ENCODE data around the gene KRT82. TPM values are rescaled to one million over a fixed set of nuclear protein-coding genes. Genes with fewer than 3 reads are reported as not detected.

KRT82 gene
- polyA plus RNA-seq, 2 of the 4 experiments (the other 2 are of a cell fraction), result not detected

- DNase-seq (ENCODE audit: low read depth in 1 of 2, low spot score in 1 of 2) (peak in 1 of 2 experiments; percentile 37), ATAC-seq (peak in 1 of 2 experiments; percentile 9; a peak in 2 of 6 replicates), FAIRE-seq (peak; percentile 28)
- peak overlapping the region in 1 of 2 experiments; percentile 79; a peak in 3 of 6 replicates for H3K27ac ChIP-seq
- ChIA-PET POLR2A (no interaction called here), CTCF (interaction anchor here (0.7 to 2.6 kb wide), 6 partner anchors 13 to 430 kb away, joined by 3 to 12 read pairs (median 3); no protein-coding TSS in a partner anchor)
- TF ChIP-seq, protein P1, sequence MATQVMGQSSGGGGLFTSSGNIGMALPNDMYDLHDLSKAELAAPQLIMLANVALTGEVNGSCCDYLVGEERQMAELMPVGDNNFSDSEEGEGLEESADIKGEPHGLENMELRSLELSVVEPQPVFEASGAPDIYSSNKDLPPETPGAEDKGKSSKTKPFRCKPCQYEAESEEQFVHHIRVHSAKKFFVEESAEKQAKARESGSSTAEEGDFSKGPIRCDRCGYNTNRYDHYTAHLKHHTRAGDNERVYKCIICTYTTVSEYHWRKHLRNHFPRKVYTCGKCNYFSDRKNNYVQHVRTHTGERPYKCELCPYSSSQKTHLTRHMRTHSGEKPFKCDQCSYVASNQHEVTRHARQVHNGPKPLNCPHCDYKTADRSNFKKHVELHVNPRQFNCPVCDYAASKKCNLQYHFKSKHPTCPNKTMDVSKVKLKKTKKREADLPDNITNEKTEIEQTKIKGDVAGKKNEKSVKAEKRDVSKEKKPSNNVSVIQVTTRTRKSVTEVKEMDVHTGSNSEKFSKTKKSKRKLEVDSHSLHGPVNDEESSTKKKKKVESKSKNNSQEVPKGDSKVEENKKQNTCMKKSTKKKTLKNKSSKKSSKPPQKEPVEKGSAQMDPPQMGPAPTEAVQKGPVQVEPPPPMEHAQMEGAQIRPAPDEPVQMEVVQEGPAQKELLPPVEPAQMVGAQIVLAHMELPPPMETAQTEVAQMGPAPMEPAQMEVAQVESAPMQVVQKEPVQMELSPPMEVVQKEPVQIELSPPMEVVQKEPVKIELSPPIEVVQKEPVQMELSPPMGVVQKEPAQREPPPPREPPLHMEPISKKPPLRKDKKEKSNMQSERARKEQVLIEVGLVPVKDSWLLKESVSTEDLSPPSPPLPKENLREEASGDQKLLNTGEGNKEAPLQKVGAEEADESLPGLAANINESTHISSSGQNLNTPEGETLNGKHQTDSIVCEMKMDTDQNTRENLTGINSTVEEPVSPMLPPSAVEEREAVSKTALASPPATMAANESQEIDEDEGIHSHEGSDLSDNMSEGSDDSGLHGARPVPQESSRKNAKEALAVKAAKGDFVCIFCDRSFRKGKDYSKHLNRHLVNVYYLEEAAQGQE (IDR thresholded peaks at IDR 0.05), result no peak
- TF ChIP-seq ZC3H11A (IDR thresholded peaks at IDR 0.05), result no peak
- WGBS (ENCODE audit: missing lambda C conversion rate), result 85% methylated on average over 5 of the region's 5 CpGs
- H3K4me3 ChIP-seq, result no peak overlapping the region
- peak overlapping the region; percentile 57; the same call in 2 of the 3 replicates for H3K4me2 ChIP-seq
- H3K4me1 ChIP-seq, result peaks cover 28% of the 10 kb centered on the region
- H3K9me3 ChIP-seq, result no peaks in the 10 kb centered on the region
Observed at GRCh38 chr12:52440821-52441319, 34.7 kb upstream of the KRT82 start.

GRCh38 chr12:52439845-52440244 lies 33.7 kb upstream of the KRT82 start:
- Histone ChIP-seq H3K27ac (peak overlapping the region in 1 of 2 experiments; percentile 79; a peak in 2 of 6 replicates), H3K4me1 (peaks cover 28% of the 10 kb centered on the region), H3K4me3 (no peak overlapping the region), H3K4me2 (no peak overlapping the region), H3K9me3 (no peaks in the 10 kb centered on the region)
- 44% methylated on average over 2 of the region's 2 CpGs for WGBS (ENCODE audit: missing lambda C conversion rate)
- DNase-seq (ENCODE audit: low read depth in 1 of 2, low spot score in 1 of 2) (no peak), FAIRE-seq (no peak), ATAC-seq (no peak)
- POLR2A ChIA-PET, result no interaction called here
- CTCF ChIA-PET, result interaction anchor here (1.1 to 1.5 kb wide), 5 partner anchors 27 to 431 kb away, joined by 3 to 6 read pairs (median 3); no protein-coding TSS in a partner anchor
- TF ChIP-seq RCOR1 (IDR thresholded peaks at IDR 0.05; ENCODE audit: low read depth, low read length) (no peak), GATA3 (IDR thresholded peaks at IDR 0.05; ENCODE audit: borderline replicate concordance) (no peak), JUN (IDR thresholded peaks at IDR 0.05) (no peak), EP300 (IDR thresholded peaks at IDR 0.05) (no peak), TFCP2L1 (CRISPR knock-in tag; IDR thresholded peaks at IDR 0.05) (no peak), RAD21 (conservative IDR thresholded peaks at IDR 0.05 in 1 of 2, IDR thresholded peaks at IDR 0.05 in 1 of 2) (no peak), SREBF2 (IDR thresholded peaks at IDR 0.05) (no peak), RARB (CRISPR knock-in tag; IDR thresholded peaks at IDR 0.05) (no peak), NR3C1 (IDR thresholded peaks at IDR 0.05) (no peak), CHD4 (IDR thresholded peaks at IDR 0.05; ENCODE audit: borderline replicate concordance) (no peak), CBX8 (IDR thresholded peaks at IDR 0.05) (no peak), FOSB (CRISPR knock-in tag; IDR thresholded peaks at IDR 0.05) (no peak), EHMT2 (IDR thresholded peaks at IDR 0.05; ENCODE audit: low read depth) (no peak), TP53 (CRISPR knock-in tag; IDR thresholded peaks at IDR 0.05) (no peak)
- TF ChIP-seq, protein P2, sequence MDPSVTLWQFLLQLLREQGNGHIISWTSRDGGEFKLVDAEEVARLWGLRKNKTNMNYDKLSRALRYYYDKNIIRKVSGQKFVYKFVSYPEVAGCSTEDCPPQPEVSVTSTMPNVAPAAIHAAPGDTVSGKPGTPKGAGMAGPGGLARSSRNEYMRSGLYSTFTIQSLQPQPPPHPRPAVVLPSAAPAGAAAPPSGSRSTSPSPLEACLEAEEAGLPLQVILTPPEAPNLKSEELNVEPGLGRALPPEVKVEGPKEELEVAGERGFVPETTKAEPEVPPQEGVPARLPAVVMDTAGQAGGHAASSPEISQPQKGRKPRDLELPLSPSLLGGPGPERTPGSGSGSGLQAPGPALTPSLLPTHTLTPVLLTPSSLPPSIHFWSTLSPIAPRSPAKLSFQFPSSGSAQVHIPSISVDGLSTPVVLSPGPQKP (IDR thresholded peaks at IDR 0.05; ENCODE audit: low read depth, low read length), result no peak

DNA sequence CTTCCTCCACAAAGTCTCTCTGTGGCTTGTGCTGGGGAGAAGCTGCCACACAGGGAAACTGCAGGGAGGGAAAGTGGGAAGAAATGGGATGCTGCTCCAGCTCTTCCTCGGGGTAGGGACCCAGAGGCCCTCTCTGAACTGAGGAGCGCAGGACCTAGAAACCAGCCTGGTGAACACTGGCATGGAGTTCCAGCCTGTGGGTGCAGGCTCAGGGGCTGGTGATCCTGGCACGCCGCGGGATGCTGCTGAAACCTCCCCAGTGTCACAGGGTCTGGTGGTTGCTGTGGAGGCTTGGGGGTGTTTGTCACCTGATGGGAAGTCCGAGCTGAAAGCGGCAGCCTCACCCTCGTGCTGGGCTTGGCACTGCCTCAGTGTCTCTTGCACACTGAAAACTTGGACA lies 33.3 kb upstream of the KRT82 start:
- ATAC-seq, result no peak
- ChIA-PET CTCF (interaction anchor here (1.1 to 1.4 kb wide), 4 partner anchors 27 to 431 kb away, joined by 3 to 4 read pairs (median 3); no protein-coding TSS in a partner anchor), POLR2A (no interaction called here)
- no peak for FAIRE-seq
- Histone ChIP-seq H3K4me2 (no peak overlapping the region), H3K4me3 (no peak overlapping the region), H3K9me3 (no peaks in the 10 kb centered on the region), H3K27ac (peak overlapping the region in 1 of 2 experiments; percentile 79; a peak in 2 of 6 replicates), H3K4me1 (peaks cover 28% of the 10 kb centered on the region)
- TF ChIP-seq FOSL2 (IDR thresholded peaks at IDR 0.05) (no peak), FOSL2 (CRISPR knock-in tag; IDR thresholded peaks at IDR 0.05) (no peak), RCOR1 (IDR thresholded peaks at IDR 0.05; ENCODE audit: low read depth, low read length) (no peak), HOXB13 (CRISPR knock-in tag; IDR thresholded peaks at IDR 0.05; ENCODE audit: low read depth) (no peak), CBX2 (IDR thresholded peaks at IDR 0.05; ENCODE audit: borderline replicate concordance, low read depth) (no peak), MAFK (IDR thresholded peaks at IDR 0.05; ENCODE audit: partially characterized antibody) (no peak)
- no peak for DNase-seq (ENCODE audit: low read depth in 1 of 2, low spot score in 1 of 2)
- 67% methylated on average over 8 of the region's 8 CpGs for WGBS (ENCODE audit: missing lambda C conversion rate)
